IMR-90 (cell line): Measurements from ENCODE around the gene FARS2.

Source experiments
- BHLHE40 ChIP-seq: fragments of 150-350 bp; IDR thresholded peaks from 2 replicates; pipeline ENCODE4 v1.6.1; 2016; ENCODE audit warnings: mild to moderate bottlenecking, low read depth, low read length
- CTCF ChIP-seq: conservative IDR thresholded peaks from 2 replicates; pipeline ENCODE4 v1.5.1; 2012; ENCODE audit warnings: mild to moderate bottlenecking, low read depth, low read length, improper control_type of control experiment
- MAFK ChIP-seq: IDR thresholded peaks from 2 replicates; pipeline ENCODE4 v1.6.1; 2012; ENCODE audit warnings: low read depth, low read length, improper control_type of control experiment
- MAZ ChIP-seq: IDR thresholded peaks from 2 replicates; pipeline ENCODE4 v1.6.1; 2012; ENCODE audit warnings: low read depth, mild to moderate bottlenecking, low read length, improper control_type of control experiment, moderate library complexity, borderline replicate concordance
- MXI1 ChIP-seq: IDR thresholded peaks from 2 replicates; pipeline ENCODE4 v1.6.1; 2012; ENCODE audit warnings: low read depth, mild to moderate bottlenecking, low read length, moderate library complexity, borderline replicate concordance
- NFE2L2 ChIP-seq: fragments of 150-350 bp; IDR thresholded peaks from 2 replicates; pipeline ENCODE4 v1.6.1; 2016; ENCODE audit warnings: low read depth, mild to moderate bottlenecking, low read length
- POLR2A ChIP-seq: IDR thresholded peaks from 2 replicates; pipeline ENCODE4 v1.6.1; 2012; ENCODE audit warnings: mild to moderate bottlenecking, low read depth, low read length
- RAD21 ChIP-seq: IDR thresholded peaks from 2 replicates; pipeline ENCODE4 v1.6.1; 2012; ENCODE audit warnings: low read length, improper control_type of control experiment
- RFX5 ChIP-seq: IDR thresholded peaks from 2 replicates; pipeline ENCODE4 v1.8.0; 2012; ENCODE audit warnings: low read depth, mild to moderate bottlenecking, low read length, moderate library complexity
- SMC3 ChIP-seq: fragments of 150-350 bp; IDR thresholded peaks from 2 replicates; pipeline ENCODE4 v1.6.1; 2016; ENCODE audit warnings: low read depth, mild to moderate bottlenecking, antibody characterized with exemption, low read length, moderate library complexity

- no peak for TF ChIP-seq MXI1
- no peak for TF ChIP-seq CTCF
- TF ChIP-seq POLR2A, result no peak
- no peak for TF ChIP-seq NFE2L2
- TF ChIP-seq RFX5, result no peak
- TF ChIP-seq MAZ, result no peak
- TF ChIP-seq RAD21, result no peak
- TF ChIP-seq MAFK, result no peak
- no peak for TF ChIP-seq SMC3
- no peak for TF ChIP-seq BHLHE40
Observed at GRCh38 chr6:5486214-5486613, 224.9 kb downstream of the FARS2 start.
